ENCODE measurements around the gene ATP8B2.

The ATP8B2 gene

GRCh38 chr1:154386643-154387352 lies 61.5 kb downstream of the ATP8B2 start:
- peak; percentile 82 to 83 for DNase-seq (ENCODE audit: low read depth in 2 of 2)

GRCh38 chr1:154391086-154391770 lies 65.9 kb downstream of the ATP8B2 start:
- DNase-seq (ENCODE audit: low read depth in 2 of 2) = no peak

GRCh38 chr1:154398141-154398540 lies 72.8 kb downstream of the ATP8B2 start:
- DNase-seq (ENCODE audit: low read depth in 2 of 2) = no peak

GRCh38 chr1:154398678-154399077 lies 73.4 kb downstream of the ATP8B2 start:
- no peak for DNase-seq (ENCODE audit: low read depth in 2 of 2)

GRCh38 chr1:154400381-154400801 lies 75.1 kb downstream of the ATP8B2 start:
- DNase-seq (ENCODE audit: low read depth in 2 of 2) = no peak

Data from stimulated activated CD8-positive, alpha-beta memory T cell treated with anti-CD3 and anti-CD28 coated beads, Interleukin-2, amount 100 ng/mL, for 48 hours (primary cell).